ENCODE measurements around the gene GPD2. TPM values are rescaled to one million over a fixed set of nuclear protein-coding genes. Genes with fewer than 3 reads are reported as not detected.
"Not testable (repeated sequence)": the region's sequence is repeated elsewhere in the genome, so short reads cannot be mapped to it uniquely, and the experiment has no call there.

GPD2 gene
- total RNA-seq, 2 experiments from 2014 or later = 41.2 to 46.2 TPM

GRCh38 chr2:156480376-156480775 is 44.2 kb downstream of the GPD2 start:
- H3K27me3 Mint-ChIP-seq = no peaks in the 10 kb centered on the region
- no peaks in the 10 kb centered on the region for H3K9me3 Mint-ChIP-seq
- peaks cover 38% of the 10 kb centered on the region for H3K36me3 Mint-ChIP-seq
- no peak for DNase-seq
- H3K27ac Mint-ChIP-seq = peak overlapping the region; percentile 81
- H3K4me1 Mint-ChIP-seq = peaks cover 53% of the 10 kb centered on the region
- peak overlapping the region; percentile 37 for H3K4me3 Mint-ChIP-seq

- no peak overlapping the region for H3K27ac Mint-ChIP-seq
- H3K27me3 Mint-ChIP-seq = no peaks in the 10 kb centered on the region
- peaks cover 42% of the 10 kb centered on the region for H3K36me3 Mint-ChIP-seq
- peaks cover 45% of the 10 kb centered on the region for H3K4me1 Mint-ChIP-seq
- H3K4me3 Mint-ChIP-seq = no peak overlapping the region
- no peak for DNase-seq
- H3K9me3 Mint-ChIP-seq = no peaks in the 10 kb centered on the region
Measured at GRCh38 chr2:156481312-156481711, 45.1 kb downstream of the GPD2 start.

GRCh38 chr2:156483741-156484173 is 47.6 kb downstream of the GPD2 start:
- H3K4me1 Mint-ChIP-seq = peaks cover 41% of the 10 kb centered on the region
- H3K27me3 Mint-ChIP-seq = no peaks in the 10 kb centered on the region
- DNase-seq = no peak
- H3K4me3 Mint-ChIP-seq = no peak overlapping the region
- H3K27ac Mint-ChIP-seq = no peak overlapping the region
- no peaks in the 10 kb centered on the region for H3K9me3 Mint-ChIP-seq
- peaks cover 27% of the 10 kb centered on the region for H3K36me3 Mint-ChIP-seq

- Mint-ChIP-seq H3K4me3 (no peak overlapping the region), H3K9me3 (no peaks in the 10 kb centered on the region), H3K36me3 (peaks cover 14% of the 10 kb centered on the region), H3K27me3 (no peaks in the 10 kb centered on the region), H3K27ac (no peak overlapping the region), H3K4me1 (peaks cover 39% of the 10 kb centered on the region)
- no peak for DNase-seq
Measured at GRCh38 chr2:156486147-156486546, 50.0 kb downstream of the GPD2 start.

- no peaks in the 10 kb centered on the region for H3K9me3 Mint-ChIP-seq
- peaks cover 39% of the 10 kb centered on the region for H3K4me1 Mint-ChIP-seq
- no peak overlapping the region for H3K4me3 Mint-ChIP-seq
- H3K36me3 Mint-ChIP-seq = peaks cover 14% of the 10 kb centered on the region
- no peak for DNase-seq
- no peaks in the 10 kb centered on the region for H3K27me3 Mint-ChIP-seq
- no peak overlapping the region for H3K27ac Mint-ChIP-seq
Measured at GRCh38 chr2:156486614-156487013, 50.4 kb downstream of the GPD2 start.

- Mint-ChIP-seq H3K4me1 (peaks cover 39% of the 10 kb centered on the region), H3K4me3 (no peak overlapping the region), H3K27ac (peak overlapping the region; percentile 26), H3K36me3 (peaks cover 10% of the 10 kb centered on the region), H3K9me3 (no peaks in the 10 kb centered on the region), H3K27me3 (no peaks in the 10 kb centered on the region)
- no peak for DNase-seq
Measured at GRCh38 chr2:156489195-156489594, 53.0 kb downstream of the GPD2 start.

GRCh38 chr2:156489750-156490465 is 53.7 kb downstream of the GPD2 start:
- Mint-ChIP-seq H3K27me3 (no peaks in the 10 kb centered on the region), H3K4me1 (peaks cover 37% of the 10 kb centered on the region), H3K36me3 (peaks cover 8% of the 10 kb centered on the region), H3K9me3 (no peaks in the 10 kb centered on the region), H3K27ac (peak overlapping the region; percentile 76), H3K4me3 (no peak overlapping the region)
- DNase-seq = no peak

GRCh38 chr2:156490466-156490840 is 54.3 kb downstream of the GPD2 start:
- H3K27me3 Mint-ChIP-seq = no peaks in the 10 kb centered on the region

GRCh38 chr2:156491176-156491575 is 55.0 kb downstream of the GPD2 start:
- peaks cover under 1% of the 10 kb centered on the region for H3K36me3 Mint-ChIP-seq
- H3K27me3 Mint-ChIP-seq = no peaks in the 10 kb centered on the region
- H3K27ac Mint-ChIP-seq = no peak overlapping the region
- no peaks in the 10 kb centered on the region for H3K9me3 Mint-ChIP-seq
- peaks cover 41% of the 10 kb centered on the region for H3K4me1 Mint-ChIP-seq
- H3K4me3 Mint-ChIP-seq = no peak overlapping the region
- no peak for DNase-seq

More at GRCh38 chr2:156490466-156490840, 54.3 kb downstream of the GPD2 start:
- Mint-ChIP-seq H3K36me3 (peaks cover 3% of the 10 kb centered on the region), H3K4me3 (no peak overlapping the region), H3K27ac (no peak overlapping the region), H3K9me3 (no peaks in the 10 kb centered on the region), H3K4me1 (peaks cover 36% of the 10 kb centered on the region)
- no peak for DNase-seq

GRCh38 chr2:156492979-156493378 is 56.8 kb downstream of the GPD2 start:
- Mint-ChIP-seq H3K9me3 (no peaks in the 10 kb centered on the region), H3K27ac (peak overlapping the region; percentile 1), H3K27me3 (no peaks in the 10 kb centered on the region), H3K4me3 (no peak overlapping the region), H3K4me1 (peaks cover 41% of the 10 kb centered on the region), H3K36me3 (peaks cover 9% of the 10 kb centered on the region)
- no peak for DNase-seq

GRCh38 chr2:156495998-156496397 is 59.8 kb downstream of the GPD2 start:
- not testable (repeated sequence) for H3K4me3 Mint-ChIP-seq, H3K36me3 Mint-ChIP-seq, H3K9me3 Mint-ChIP-seq, H3K27me3 Mint-ChIP-seq, DNase-seq, H3K27ac Mint-ChIP-seq
- H3K4me1 Mint-ChIP-seq = peaks cover 24% of the 10 kb centered on the region

GRCh38 chr2:156505696-156506095 is 69.5 kb downstream of the GPD2 start:
- Mint-ChIP-seq H3K9me3 (no peaks in the 10 kb centered on the region), H3K27me3 (no peaks in the 10 kb centered on the region), H3K4me3 (no peak overlapping the region), H3K4me1 (peaks cover 16% of the 10 kb centered on the region), H3K36me3 (peaks cover 10% of the 10 kb centered on the region), H3K27ac (peak overlapping the region; percentile 34)
- no peak for DNase-seq

GRCh38 chr2:156511122-156511521 is 74.9 kb downstream of the GPD2 start:
- H3K4me3 Mint-ChIP-seq = no peak overlapping the region
- H3K36me3 Mint-ChIP-seq = peaks cover 27% of the 10 kb centered on the region
- no peak for DNase-seq
- H3K27me3 Mint-ChIP-seq = no peaks in the 10 kb centered on the region
- no peaks in the 10 kb centered on the region for H3K9me3 Mint-ChIP-seq
- no peak overlapping the region for H3K27ac Mint-ChIP-seq
- H3K4me1 Mint-ChIP-seq = peaks cover 8% of the 10 kb centered on the region

- H3K36me3 Mint-ChIP-seq = peaks cover 25% of the 10 kb centered on the region
- peaks cover 4% of the 10 kb centered on the region for H3K4me1 Mint-ChIP-seq
- no peaks in the 10 kb centered on the region for H3K27me3 Mint-ChIP-seq
- no peak overlapping the region for H3K4me3 Mint-ChIP-seq
- no peak overlapping the region for H3K27ac Mint-ChIP-seq
- no peaks in the 10 kb centered on the region for H3K9me3 Mint-ChIP-seq
- DNase-seq = no peak
Measured at GRCh38 chr2:156511803-156512202, 75.6 kb downstream of the GPD2 start.

- no peak for DNase-seq
- Mint-ChIP-seq H3K4me1 (peaks cover 4% of the 10 kb centered on the region), H3K27me3 (no peaks in the 10 kb centered on the region), H3K9me3 (no peaks in the 10 kb centered on the region), H3K36me3 (peaks cover 25% of the 10 kb centered on the region), H3K27ac (no peak overlapping the region), H3K4me3 (no peak overlapping the region)
Measured at GRCh38 chr2:156512451-156512850, 76.3 kb downstream of the GPD2 start.

- Mint-ChIP-seq H3K27ac (no peak overlapping the region), H3K4me1 (peaks cover 4% of the 10 kb centered on the region), H3K9me3 (no peaks in the 10 kb centered on the region), H3K27me3 (no peaks in the 10 kb centered on the region), H3K36me3 (peaks cover 28% of the 10 kb centered on the region), H3K4me3 (no peak overlapping the region)
- no peak for DNase-seq
Measured at GRCh38 chr2:156513219-156513618, 77.0 kb downstream of the GPD2 start.

All from activated naive CD8-positive, alpha-beta T cell treated with anti-CD3 and anti-CD28 coated beads for 36 hours (primary cell).